Chondrocyte (in vitro differentiated cells): ENCODE data around the gene MUCL3. TPM values are rescaled to one million over a fixed set of nuclear protein-coding genes. Genes with fewer than 3 reads are reported as not detected.

Experiments
- DNase-seq: peaks from one replicate; pipeline ENCODE4 v3.0.0; 2021; ENCODE audit warnings: mixed read lengths, low spot score
- H3K27ac Mint-ChIP-seq: one replicate; pipeline ENCODE4 v1.8.0; 2021; ENCODE audit warnings: mild to moderate bottlenecking, moderate library complexity, mixed read lengths; ENCODE audit not compliant: unreplicated experiment
- H3K27me3 Mint-ChIP-seq: 2 replicates; pipeline ENCODE4 v1.8.0; 2021; ENCODE audit warnings: low read depth, mixed read lengths
- H3K36me3 Mint-ChIP-seq: 2 replicates; pipeline ENCODE4 v1.8.0; 2021; ENCODE audit warnings: low read depth, mixed read lengths
- H3K4me1 Mint-ChIP-seq: 2 replicates; pipeline ENCODE4 v1.8.0; 2021; ENCODE audit warnings: low read depth, mild to moderate bottlenecking, mixed read lengths
- H3K4me3 Mint-ChIP-seq: one replicate; pipeline ENCODE4 v1.8.0; 2021; ENCODE audit warnings: mild to moderate bottlenecking, moderate library complexity, mixed read lengths; ENCODE audit not compliant: unreplicated experiment
- H3K9me3 Mint-ChIP-seq: 2 replicates; pipeline ENCODE4 v1.8.0; 2021; ENCODE audit warnings: low read depth, mixed read lengths
- total RNA-seq: library from RNA; stranded (reverse); gene quantifications from 3 replicates; pipeline ENCODE4 v1.2.1, GENCODE V29; 2021
- TF ChIP-seq, protein P1 (sequence below): fragments of 200-600 bp; sonication (generic); IDR thresholded peaks from 2 replicates; pipeline ENCODE4 v1.5.0; 2021; ENCODE audit warnings: antibody characterized with exemption, mild to moderate bottlenecking, moderate library complexity

The MUCL3 gene
- total RNA-seq, 1 donor from 2014 or later: 0.07 TPM

DNA sequence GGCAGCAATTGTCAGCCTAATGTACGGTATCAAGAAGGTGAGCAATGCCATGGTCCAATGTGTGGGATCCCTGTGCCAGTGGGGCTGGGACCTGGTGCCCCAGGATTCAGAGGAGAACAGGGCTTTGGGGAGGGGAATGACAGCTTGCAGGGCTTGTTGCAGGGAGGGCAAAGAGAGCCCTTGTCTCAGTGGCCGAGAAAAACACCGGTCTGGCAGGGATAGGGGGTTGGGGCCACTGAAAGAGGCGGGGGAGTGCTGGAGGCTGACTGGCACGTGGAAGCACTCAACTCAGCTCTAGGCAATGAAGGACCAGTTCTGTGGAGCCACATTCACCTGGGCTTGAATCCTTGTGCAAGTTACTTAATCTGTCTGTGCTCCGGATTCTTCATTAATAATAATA lies 3.5 kb upstream of the MUCL3 start:
- H3K27me3 Mint-ChIP-seq: peaks cover 5% of the 10 kb centered on the region
- H3K27ac Mint-ChIP-seq: no peak overlapping the region

DNA sequence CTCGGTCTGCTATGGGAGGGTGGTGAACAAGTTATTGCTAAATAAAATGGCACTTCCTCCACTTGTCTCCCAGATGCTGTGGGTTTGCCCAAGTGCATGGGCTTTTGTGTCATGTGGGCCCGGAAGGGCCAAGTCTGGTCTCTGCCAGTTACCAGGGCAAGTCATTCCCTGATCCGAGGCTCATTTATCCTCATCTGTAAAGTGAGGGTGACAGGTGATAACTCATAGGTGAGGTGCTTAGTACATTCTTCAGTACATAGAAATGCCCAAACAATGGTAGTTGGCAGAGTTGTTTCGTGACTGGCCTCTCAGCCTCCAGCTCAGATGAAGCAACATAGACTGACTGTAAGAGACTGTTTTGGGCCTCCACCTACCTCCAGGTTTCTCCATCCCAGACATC lies 2.0 kb upstream of the MUCL3 start:
- Mint-ChIP-seq H3K27ac (no peak overlapping the region), H3K4me3 (no peak overlapping the region), H3K4me1 (peaks cover 12% of the 10 kb centered on the region), H3K9me3 (no peaks in the 10 kb centered on the region), H3K36me3 (no peaks in the 10 kb centered on the region), H3K27me3 (peaks cover 5% of the 10 kb centered on the region)
- TF ChIP-seq, protein P1, sequence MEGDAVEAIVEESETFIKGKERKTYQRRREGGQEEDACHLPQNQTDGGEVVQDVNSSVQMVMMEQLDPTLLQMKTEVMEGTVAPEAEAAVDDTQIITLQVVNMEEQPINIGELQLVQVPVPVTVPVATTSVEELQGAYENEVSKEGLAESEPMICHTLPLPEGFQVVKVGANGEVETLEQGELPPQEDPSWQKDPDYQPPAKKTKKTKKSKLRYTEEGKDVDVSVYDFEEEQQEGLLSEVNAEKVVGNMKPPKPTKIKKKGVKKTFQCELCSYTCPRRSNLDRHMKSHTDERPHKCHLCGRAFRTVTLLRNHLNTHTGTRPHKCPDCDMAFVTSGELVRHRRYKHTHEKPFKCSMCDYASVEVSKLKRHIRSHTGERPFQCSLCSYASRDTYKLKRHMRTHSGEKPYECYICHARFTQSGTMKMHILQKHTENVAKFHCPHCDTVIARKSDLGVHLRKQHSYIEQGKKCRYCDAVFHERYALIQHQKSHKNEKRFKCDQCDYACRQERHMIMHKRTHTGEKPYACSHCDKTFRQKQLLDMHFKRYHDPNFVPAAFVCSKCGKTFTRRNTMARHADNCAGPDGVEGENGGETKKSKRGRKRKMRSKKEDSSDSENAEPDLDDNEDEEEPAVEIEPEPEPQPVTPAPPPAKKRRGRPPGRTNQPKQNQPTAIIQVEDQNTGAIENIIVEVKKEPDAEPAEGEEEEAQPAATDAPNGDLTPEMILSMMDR: no peak
- no peak for DNase-seq

More for the DNA sequence above, 3.5 kb upstream of the MUCL3 start:
- Mint-ChIP-seq H3K36me3 (no peaks in the 10 kb centered on the region), H3K4me1 (peaks cover 5% of the 10 kb centered on the region), H3K4me3 (no peak overlapping the region), H3K9me3 (no peaks in the 10 kb centered on the region)
- TF ChIP-seq, protein P1: no peak
- DNase-seq: no peak

DNA sequence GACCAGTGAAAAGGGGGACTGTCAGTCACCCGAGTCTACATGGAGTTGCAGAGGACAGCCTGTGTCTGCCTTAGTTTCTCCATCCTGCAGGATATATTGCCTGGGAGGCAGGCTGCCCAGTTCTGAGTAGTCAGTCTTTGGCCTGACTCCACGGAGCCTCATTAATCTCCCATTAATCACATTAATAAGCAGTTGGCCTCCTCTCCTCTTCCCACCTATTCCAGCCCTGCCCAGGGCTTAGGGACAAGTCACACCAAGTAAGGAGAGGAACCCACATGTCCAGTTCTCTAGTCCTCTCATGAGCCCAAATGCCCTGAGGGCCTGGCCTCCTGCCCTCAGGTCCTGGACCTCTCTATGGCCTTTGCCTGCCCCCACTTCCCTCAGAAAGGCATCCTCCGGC lies 1.3 kb upstream of the MUCL3 start:
- TF ChIP-seq, protein P1: no peak
- no peak overlapping the region for H3K4me3 Mint-ChIP-seq
- no peak overlapping the region for H3K27ac Mint-ChIP-seq
- no peaks in the 10 kb centered on the region for H3K9me3 Mint-ChIP-seq
- H3K27me3 Mint-ChIP-seq: peaks cover 5% of the 10 kb centered on the region
- H3K4me1 Mint-ChIP-seq: peaks cover 12% of the 10 kb centered on the region
- H3K36me3 Mint-ChIP-seq: no peaks in the 10 kb centered on the region
- DNase-seq: no peak

DNA sequence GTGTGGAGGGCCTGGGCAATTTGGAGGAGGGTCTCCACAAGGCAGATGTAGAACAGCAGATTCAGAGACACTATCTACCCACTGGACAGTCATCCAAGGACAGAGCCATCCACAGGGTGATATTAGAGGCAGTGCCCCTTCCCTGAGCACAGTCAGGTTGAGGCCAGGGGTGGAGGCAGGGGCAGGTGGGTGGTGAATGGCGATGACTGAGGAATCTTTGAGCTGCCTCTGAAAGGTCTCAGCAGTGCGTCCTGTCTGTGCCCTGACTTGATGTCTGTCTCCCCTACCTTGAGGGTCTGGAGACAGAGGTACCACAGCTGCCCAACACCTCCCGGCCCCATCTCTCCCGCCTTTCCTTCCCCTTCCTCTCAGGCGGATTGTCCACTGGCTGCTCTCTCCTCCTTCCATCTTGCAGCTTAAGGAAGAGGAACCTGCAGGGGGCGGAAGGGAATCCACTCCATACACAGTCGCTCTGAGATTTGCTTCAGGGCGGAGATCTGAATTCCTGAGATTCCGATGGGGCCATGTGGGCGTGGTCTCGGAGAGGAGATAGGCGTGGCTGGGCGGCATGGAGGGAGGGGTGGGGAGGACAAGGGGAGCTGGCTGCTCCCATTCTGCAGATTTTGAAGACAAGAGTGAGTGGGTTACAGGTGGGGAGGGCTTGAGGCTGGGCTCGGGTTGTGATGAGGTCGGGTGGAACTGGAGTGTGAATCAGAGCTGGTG lies 1.7 kb downstream of the MUCL3 start:
- H3K4me3 Mint-ChIP-seq: peak overlapping the region; percentile 50
- no peaks in the 10 kb centered on the region for H3K36me3 Mint-ChIP-seq
- peak; percentile 92 for DNase-seq

DNA sequence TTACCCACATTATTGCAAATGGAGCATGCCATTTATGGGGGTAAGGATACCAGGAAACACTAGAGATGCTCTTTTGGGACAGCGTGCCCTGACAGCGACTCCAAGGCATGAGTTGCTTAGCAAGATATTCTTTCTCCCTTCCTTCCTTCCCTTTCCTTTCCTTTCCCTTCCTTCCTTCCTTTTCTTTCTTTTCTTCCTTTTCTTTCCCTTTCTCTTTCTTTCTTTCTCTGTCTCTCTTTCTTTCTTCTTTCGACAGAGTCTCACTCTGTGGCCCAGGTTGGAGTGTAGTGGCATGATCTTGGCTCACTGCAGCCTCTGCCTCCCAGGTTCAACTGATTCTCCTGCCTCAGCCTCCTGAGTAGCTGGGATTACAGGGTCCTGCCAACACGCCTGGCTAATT lies 3.3 kb downstream of the MUCL3 start:
- Mint-ChIP-seq H3K9me3 (no peaks in the 10 kb centered on the region), H3K4me1 (peaks cover 12% of the 10 kb centered on the region), H3K27ac (peak overlapping the region; percentile 55), H3K36me3 (no peaks in the 10 kb centered on the region), H3K4me3 (no peak overlapping the region), H3K27me3 (peaks cover 13% of the 10 kb centered on the region)
- TF ChIP-seq, protein P1: no peak
- DNase-seq: no peak

More for the DNA sequence above, 1.7 kb downstream of the MUCL3 start:
- TF ChIP-seq, protein P1: peak; percentile 80
- Mint-ChIP-seq H3K27me3 (peaks cover 5% of the 10 kb centered on the region), H3K9me3 (no peaks in the 10 kb centered on the region), H3K4me1 (peaks cover 12% of the 10 kb centered on the region), H3K27ac (peak overlapping the region; percentile 32)
